CD4-positive, alpha-beta T cell treated with Interleukin-1 beta for 1 hour (primary cell): ENCODE results near the gene TMED6.
"Not testable (repeated sequence)": the region's sequence is repeated elsewhere in the genome, so short reads cannot be mapped to it uniquely, and the experiment has no call there.

Experiments used
- DNase-seq, 2 donors: peaks; one replicate each; pipeline ENCODE4 v3.0.0-alpha.2; 2020 to 2022

TMED6 gene

GRCh38 chr16:69351309-69352027 is at the start of gene TMED6:
Gene TMED6 (minus strand): TSS chr16:69351786. CDS start chr16:69351753, 33 bp downstream.
- no peak for DNase-seq

GRCh38 chr16:69399361-69399760 is 47.8 kb upstream of the TMED6 start:
- no peak for DNase-seq

DNA sequence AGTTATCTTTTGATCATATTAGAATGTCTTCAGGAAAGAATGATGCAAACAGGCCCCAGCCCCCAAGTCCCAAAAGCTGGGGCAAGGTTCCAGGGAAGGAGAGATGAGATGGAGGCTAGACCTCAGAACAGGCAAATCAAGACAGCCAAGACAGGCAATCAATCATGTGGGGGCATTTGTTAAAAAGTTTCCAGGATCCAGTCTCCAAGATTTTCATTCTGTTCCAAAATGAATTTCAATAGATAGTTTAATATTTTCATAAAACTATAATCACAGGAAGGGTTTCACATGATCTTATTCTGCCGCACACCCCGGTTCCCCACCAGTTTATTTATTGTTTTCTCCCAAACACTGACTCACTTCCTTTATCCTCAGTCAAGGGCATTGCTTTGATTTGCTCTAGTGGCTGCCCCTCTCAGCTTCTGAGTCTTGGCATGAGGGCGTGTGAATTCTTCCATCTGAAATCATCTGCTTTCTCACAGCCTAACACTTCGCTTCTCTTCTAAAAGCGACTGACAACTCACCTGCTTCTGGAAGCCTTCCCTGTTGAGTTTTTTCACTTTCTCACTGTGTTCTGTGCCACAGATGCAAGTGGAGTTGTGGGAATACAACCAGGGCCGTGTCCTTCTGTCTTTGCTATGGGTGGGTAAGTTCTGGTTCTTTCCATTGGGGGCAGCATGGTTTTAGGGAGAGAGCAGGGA is 46.4 kb upstream of the TMED6 start:
- DNase-seq, result no peak

GRCh38 chr16:69396187-69397061 is 44.8 kb upstream of the TMED6 start:
- DNase-seq, result peak; percentile 69 to 76

GRCh38 chr16:69395859-69396186 is 44.2 kb upstream of the TMED6 start:
- no peak for DNase-seq

DNA sequence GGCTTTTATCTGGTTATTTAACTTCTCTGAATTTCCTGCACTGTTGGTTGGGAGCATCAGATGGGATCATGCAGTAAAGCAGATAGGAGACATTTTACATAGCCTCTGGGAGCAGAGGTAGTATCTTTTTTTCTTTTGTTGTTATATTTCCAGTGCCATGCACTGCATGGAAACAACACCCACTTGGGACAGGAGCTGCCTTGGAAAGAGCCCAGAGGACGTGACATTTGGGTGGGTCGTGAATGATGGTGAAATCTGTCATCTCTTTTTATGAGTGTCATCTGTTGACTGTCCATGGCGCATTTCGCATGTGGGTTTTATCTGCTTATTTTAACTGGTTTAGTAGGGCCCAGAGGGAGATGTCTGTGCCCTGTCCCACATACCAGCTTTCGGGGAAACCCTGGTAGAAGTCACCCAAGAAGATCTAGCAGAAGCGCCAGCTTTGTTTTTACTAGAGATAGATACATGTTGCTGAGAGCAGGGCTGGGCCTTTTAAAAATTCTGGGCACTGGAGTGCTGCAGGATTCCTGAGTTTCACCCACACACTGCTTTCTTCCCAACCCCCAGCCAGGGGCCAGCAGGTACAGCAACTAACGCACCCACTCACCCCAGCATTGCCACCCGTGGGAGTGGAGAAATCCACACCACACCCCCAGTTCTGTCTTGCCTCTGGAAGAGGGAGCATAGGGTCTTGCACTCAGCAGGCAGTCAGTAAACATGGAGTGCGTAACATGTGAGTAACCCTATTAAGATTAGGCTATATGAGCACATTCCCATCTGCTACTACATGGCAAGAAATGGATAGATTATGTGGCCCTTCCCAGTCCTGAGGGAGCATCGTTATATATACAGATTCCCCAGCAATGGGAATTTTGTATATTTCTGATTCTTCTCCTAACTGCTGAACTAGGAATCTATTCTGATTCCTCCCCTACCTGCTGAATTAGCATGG is 42.6 kb upstream of the TMED6 start:
- DNase-seq, result no peak

DNA sequence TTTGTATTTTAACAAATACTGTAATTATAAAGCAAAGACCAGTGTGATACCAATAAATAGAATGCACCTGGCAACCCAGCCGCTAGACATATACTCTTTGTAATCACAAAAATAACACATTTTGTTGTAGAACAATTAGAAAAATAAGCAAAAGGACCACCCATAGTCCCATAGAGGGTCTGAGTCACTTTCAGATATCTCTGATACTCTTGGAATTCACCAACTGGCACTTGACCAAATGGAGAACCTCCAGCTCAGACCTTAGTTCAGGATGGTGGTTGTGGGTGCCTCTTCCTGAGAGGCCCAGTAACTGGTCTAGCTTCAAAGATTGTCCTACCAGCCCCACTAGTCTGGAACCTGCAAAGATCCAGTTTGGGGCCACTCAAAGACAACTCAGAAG is 35.0 kb upstream of the TMED6 start:
- DNase-seq, result no peak

GRCh38 chr16:69384974-69385373 is 33.4 kb upstream of the TMED6 start:
- no peak for DNase-seq

GRCh38 chr16:69382421-69382820 is 30.8 kb upstream of the TMED6 start:
- no peak for DNase-seq

- no peak for DNase-seq
Measured at GRCh38 chr16:69381231-69381630, 29.6 kb upstream of the TMED6 start.

- no peak for DNase-seq
Measured at GRCh38 chr16:69378760-69379159, 27.2 kb upstream of the TMED6 start.

- no peak for DNase-seq
Measured at GRCh38 chr16:69378036-69378435, 26.4 kb upstream of the TMED6 start.

DNA sequence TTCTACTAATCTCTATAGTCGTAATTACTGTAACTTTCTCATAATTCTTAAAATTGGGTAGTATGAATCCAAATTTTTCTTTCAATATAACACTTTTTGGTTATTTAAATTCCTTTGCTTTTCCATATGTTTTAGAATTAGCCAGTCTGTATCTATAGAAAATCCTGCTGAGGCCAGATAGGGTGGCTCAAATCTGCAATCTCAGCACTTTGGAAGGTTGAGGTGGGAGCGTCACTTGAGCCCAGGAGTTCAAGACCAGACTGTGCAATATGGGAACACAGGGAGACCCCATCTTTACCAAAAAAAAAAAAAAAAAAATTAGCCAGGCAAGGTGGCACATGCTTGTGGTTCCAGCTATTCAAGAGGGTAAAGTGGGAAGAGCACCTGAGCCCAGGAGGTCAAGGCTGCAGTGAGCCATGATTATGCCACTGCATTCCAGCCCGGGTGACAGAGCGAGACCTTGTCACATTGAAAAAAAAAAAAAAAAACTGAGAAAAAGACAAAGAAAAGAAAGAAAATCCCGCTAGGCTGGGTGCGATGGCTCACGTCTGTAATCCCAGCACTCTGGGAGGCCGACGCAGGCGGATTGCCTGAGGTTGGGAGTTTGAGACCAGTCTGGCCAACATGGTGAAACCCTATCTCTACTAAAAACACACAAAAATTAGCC is 24.9 kb upstream of the TMED6 start:
- no peak for DNase-seq

DNA sequence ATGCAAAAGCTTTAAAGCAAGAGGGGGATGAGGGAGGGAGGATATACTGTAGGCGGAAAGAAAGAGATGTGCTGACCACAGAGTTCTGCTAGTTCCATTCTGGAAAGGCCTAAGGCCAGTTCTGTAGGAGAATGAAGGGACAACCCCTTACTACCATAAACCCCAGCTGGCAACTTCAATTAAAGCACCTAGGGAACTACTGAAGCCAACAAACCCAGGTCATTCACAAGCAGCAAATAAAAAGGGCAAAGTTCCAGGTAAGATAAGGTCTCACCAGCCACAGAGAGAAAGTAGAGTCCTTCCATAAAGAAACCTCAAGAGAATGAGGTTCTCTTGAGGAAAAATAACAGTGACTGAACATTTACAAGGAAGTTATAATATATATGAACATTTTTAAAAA is 21.4 kb upstream of the TMED6 start:
- no peak for DNase-seq

DNA sequence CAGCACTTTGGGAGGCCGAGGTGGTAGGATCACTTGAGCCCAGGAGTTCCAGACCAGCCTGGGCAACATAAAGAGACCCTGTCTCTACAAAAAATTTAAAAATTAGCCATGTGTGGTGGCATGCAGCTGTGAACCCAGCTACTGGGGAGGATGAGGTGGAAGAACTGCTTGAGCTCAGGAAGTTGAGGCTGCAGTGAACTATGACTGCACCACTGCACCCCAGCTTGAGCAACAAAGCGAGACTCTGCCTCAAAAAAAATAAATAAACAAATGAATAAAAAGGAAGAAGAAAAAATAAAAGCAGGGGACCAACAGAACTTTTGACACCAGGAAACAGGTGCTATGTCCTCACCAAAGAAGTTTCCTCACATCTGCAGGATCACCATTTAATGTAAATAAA is 20.0 kb upstream of the TMED6 start:
- peak in 1 of 2 donors; percentile 24 for DNase-seq

- DNase-seq, result no peak
Measured at GRCh38 chr16:69368866-69369265, 17.3 kb upstream of the TMED6 start.

GRCh38 chr16:69367980-69368379 is 16.4 kb upstream of the TMED6 start:
- no peak for DNase-seq

GRCh38 chr16:69366431-69366830 is 14.8 kb upstream of the TMED6 start:
- DNase-seq, result no peak

GRCh38 chr16:69365901-69366300 is 14.3 kb upstream of the TMED6 start:
- no peak for DNase-seq

DNA sequence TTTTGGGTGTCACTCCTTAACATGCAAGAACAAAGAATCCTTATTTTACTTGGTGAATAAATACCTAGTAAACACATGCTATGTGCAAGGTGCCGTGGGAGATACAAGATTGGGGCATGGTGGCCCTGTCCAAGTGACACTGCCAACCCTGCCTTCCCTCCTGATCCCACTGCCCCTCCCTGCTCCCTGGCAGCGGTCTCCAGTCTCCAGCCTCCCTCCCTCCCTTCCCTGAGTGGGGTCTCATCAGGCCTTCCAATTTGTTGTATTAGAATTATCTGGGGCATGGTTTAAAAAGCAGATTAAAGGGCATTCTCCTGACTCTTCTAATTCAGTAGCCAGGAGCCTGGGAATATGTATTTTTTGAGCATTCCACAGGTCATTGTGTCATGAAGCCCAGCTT is 12.5 kb upstream of the TMED6 start:
- no peak for DNase-seq

GRCh38 chr16:69363281-69363717 is 11.7 kb upstream of the TMED6 start:
- no peak for DNase-seq

- not testable (repeated sequence) for DNase-seq
Measured at GRCh38 chr16:69360070-69360469, 8.5 kb upstream of the TMED6 start.
